DMS153 treated with DMSO at 0.1 percent for 48 hours (cell line): ENCODE data around the gene ST3GAL2.
A peak's percentile ranks its signal among the peaks of the same experiment; 100 is the strongest.
"Not testable (repeated sequence)": the region's sequence is repeated elsewhere in the genome, so short reads cannot be mapped to it uniquely, and the experiment has no call there.

Experiments used
- DNase-seq: peaks from one replicate; lab custom pipeline; 2025; ENCODE audit not compliant: unreplicated experiment; lab: John Stamatoyannopoulos, UW

ST3GAL2 gene

DNA sequence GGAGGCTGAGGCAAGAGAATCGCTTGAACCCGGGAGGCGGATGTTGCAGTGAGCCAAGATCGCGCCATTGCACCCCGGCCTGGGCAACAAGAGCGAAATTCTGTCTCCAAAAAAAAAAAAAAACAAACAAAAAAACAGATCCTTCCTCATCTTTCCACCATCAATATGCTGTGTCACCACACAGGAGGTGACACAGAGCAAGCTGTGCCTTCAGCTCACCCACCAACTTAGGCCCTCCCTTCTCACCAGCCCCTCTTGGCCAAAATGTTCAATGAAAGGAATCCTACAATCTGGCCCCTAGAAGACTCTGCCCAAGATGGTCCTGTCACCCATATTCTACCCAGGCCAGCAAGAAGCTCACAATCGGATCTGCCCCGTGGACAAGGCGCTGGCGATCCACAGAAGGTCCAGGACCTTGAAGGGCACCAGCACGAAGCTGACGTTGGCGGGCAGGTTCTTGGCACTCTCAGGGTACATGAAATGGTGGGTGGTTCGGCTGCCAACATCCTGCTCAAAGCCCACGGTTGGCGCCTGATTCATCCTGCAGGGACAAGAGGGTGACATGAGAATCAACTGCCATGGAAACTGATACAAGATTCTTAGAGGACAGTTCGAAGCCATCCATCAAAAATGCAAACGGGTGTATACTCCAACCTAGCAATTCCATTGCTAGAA lies 50.8 kb downstream of the ST3GAL2 start:
- DNase-seq = no peak

DNA sequence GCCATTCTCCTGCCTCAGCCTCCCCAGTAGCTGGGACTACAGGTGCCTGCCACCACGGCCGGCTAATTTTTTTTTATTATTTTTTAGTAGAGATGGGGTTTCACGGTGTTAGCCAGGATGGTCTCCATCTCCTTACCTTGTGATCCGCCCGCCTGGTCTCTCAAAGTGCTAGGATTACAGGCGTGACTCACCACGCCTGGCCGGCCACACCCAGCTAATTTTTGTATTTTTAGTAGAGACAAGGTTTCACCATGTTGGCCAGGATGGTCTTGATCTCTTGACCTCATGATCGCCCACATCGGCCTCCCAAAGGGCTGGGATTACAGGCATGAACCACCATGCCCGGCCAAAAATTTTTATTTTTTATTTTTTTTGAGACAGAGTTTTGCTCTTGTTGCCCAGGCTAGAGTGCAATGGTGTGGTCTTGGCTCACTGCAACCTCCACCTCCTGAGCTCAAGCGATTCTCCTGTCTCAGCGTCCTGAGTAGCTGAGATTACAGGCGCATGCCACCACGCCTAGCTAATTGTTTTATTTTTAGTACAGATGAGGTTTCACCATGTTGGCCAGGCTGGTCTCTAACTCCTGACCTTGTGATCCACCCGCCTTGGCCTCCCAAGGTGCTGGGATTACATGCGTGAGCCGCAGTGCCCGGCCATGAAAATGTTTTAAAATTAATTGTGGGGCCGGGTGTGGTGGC lies 52.5 kb downstream of the ST3GAL2 start:
- not testable (repeated sequence) for DNase-seq

DNA sequence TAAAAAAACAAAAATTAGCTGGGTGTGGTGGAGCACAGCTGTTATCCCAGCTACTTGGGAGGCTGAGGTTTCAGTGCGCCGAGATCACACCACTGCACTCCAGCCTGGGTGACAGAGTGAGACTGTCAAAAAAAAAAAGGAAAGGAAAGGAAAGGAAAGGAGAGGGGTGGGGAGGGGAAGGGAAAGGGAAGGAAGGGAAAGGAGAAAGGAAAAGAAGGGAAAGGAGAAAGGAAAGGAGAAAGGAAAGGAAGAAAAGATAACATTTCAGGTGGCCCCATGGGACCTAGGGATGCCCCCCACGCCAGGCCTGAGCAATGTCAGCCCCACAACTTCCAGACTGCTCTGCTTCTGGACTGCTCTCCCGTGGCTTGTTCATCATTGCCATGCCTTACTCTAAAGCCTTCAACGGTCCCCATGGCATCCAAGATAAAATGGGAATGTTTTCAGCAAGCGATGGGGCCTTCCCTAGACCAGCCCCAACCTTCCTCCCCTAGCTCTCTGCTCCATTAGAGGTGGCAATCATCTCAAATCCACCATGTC lies 55.4 kb downstream of the ST3GAL2 start:
- no peak for DNase-seq

DNA sequence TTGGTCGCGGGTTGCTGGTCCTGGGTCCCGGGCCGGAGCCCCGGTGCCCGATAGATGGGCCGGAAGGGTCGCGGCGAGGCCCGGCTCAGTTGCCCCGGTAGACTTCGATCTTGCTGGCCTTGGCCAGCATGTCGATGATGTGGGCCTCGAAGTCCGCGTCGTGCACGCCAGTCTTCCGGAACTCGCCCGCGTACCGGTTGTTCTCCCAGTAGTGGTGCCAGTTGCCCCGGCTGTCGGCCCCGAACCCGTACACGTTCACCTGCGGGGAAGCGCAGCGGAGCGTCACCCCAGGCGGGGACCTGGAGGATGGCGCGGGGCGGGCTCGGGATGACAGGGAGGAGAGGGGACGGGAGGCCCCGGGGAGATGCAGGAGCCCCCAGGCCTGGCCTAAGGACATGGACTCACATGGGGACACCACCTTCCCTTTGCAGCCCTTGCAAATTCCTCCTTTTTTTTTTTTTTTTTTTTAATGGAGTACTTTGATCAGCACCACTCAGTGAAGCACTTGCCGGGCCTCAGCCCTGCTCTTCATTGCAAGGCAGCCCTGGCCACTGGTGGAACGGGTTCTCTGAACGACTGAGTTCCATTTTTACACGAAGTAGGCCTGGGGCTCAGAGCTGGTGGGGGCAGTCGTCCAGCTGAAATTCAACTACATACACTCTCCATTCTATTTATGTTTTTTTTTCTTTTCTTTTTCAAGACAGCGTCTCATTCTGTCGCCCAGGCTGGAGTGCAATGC lies 57.1 kb downstream of the ST3GAL2 start:
- no peak for DNase-seq

DNA sequence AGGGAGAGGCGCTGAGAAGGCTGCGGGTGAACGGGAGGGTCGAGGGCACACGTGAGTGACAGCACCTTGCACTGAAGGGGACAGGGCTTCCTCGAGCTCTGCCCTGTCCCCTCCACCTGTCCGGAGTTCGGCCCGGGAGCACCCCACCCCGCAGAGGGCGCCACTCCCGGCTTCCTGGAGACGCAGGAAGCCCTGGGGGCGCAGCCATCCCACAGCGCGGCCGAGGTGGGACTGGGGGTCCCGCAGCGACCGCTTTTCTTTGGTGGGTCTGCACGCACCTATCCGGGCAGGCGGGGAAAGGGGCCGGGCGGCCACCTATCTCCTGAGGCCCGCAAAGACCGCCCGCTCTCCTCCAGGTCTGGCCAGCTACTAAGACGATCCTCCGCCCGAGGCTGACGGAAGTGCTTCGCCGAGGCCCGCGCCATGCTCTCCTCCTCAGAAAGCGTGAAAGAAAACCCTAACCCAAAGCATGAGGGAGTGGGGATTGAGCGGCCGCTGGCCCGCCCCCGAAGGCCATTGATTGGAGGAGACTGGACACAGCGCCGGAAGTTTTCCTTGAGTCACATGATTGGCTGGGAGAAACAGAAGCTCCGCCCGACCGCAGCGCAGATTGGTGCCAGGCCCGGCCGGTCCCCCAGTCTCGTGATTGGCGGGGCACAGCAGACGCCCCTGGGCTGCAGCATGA lies 57.8 kb downstream of the ST3GAL2 start:
- DNase-seq = peak; percentile 98

DNA sequence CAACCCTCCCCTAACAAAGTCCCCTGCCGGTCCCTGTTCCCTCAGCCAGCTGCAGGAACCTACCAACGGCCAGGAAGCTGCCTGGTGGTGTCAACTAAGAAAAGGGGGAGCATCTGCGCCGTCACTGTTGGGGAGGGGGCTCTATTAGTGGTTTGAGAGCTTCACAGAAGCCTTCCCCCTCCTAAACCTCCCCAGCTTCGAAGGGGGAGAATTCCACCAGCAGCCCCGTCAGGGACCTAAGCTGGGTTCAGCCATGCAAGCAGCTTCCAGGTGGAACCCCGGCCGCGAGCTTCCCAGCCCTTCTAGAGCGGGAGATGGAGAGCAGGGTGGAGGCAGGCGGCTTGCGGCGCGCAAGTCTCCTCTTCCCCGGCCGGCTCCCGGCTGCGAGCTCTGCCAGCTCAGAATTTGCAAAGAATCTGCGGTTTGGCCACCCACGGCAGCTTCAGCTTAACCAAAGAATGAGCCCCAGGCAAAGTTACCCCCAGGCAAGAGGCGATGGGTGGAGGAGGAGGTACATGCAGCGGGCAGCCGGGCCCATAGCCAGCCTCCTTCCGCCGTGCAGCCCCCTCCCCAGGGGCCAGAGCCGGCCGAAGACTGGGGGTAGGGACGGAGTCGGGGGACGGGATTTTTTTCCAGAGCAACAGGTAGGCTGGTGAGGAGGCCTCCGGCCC lies 58.5 kb downstream of the ST3GAL2 start:
- DNase-seq = peak; percentile 10

DNA sequence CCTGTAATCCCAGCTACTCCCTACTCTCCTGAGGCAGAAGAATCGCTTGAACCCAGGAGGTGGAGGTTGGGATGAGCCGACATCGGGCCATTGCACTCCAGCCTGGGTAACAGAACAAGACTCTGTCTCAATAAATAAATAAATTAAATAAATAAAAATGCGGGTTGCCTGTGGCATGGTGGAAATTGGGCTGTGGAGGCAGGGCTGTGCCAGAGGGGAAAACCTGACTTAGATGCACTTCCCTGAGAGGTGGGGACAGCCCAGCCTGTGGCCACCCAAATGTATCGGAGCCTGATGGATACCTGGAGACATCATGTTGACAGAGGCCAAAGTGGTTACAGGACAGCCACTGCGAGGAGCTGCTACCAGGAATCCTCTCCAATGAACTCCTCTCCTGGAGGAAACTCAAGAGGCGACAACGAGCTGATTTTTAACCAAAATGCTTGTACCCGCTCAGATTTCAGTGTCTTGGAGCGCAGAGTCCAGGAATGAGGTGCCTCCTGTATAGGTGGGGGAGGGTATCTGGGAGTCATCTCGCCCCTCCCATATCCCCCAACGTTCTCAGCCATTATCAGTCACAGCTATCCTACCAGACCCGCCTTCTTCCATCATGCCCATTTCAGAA lies 59.9 kb downstream of the ST3GAL2 start:
- DNase-seq = no peak

DNA sequence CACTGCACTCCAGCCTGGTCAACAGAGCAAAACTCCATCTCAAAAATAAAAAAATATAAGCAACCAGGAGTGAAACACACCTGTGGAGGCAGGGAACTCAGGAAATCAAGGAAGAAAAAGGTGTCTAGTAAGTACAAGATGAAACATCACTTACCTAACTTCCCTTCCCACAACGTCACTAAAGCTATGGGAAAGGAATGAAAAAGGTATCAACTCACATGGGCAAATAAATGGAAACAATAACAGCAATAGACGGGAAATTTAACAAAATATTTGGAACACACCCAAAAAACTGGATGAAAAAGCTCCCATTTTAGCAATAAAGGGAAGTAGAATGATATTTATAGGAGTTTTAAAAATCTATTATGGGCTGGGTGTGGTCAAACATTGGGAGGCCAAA lies 61.1 kb downstream of the ST3GAL2 start:
- no peak for DNase-seq

DNA sequence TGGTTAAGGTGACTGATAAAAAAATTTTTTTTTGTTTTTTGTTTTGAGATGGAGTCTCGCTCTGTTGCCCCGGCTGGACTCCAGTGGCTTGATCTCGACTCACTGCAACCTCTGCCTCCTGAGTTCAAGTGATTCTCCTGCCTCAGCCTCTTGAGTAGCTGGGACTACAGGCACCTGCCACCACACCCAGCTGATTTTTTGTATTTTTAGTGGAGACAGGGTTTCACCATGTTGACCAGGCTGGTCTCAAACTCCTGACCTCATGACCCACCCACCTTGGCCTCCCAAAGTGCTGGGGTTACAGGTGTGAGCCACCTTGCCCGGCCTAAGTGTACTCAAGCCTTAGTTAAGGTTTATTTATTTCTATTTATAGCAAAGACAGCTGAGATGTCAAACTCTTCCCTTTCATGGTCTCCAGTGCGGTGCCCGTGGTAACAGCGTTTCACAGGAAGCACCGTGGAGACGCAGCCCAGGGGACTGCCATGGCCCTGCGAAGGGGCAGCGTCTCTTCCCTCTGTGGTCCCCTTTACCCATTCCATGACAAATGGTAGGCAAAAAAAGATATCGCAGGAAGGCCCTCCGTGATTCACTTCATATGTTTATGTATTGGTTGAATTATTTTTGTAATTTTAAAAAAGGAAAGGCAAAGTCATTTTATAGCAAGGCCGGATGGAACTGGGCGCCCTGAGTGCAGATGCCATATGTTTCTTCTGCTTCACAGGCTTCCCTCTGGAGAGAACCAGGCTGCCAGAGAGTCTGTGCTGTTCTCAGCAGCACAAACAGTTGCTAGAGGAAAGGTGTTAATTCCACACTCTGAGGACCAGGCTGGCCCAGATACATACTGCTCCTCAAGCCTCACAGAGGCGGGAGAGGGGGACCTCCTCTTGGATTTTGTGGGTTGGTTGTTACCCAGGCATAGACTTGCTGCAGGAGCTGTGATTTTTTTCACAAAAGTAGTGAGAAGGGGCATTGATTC lies 63.0 kb downstream of the ST3GAL2 start:
- DNase-seq = no peak

DNA sequence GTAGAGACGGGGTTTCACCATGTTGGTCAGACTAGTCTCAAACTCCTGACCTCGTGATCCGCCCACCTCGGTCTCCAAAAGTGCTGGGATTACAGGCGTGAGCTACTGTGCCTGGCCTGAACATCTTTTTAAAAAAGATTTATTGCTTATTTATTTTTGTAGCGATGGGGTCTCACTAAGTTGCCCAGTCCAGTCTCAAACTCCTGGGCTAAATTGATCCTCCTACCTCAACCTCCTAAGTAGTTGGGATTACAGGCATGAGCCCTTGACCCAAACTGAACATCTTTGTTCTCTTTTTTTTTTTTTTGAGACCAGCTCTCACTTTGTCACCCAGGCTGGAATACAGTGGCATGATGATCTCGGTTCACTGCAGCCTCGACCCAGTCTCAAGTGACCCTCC lies 64.7 kb downstream of the ST3GAL2 start:
- no peak for DNase-seq

DNA sequence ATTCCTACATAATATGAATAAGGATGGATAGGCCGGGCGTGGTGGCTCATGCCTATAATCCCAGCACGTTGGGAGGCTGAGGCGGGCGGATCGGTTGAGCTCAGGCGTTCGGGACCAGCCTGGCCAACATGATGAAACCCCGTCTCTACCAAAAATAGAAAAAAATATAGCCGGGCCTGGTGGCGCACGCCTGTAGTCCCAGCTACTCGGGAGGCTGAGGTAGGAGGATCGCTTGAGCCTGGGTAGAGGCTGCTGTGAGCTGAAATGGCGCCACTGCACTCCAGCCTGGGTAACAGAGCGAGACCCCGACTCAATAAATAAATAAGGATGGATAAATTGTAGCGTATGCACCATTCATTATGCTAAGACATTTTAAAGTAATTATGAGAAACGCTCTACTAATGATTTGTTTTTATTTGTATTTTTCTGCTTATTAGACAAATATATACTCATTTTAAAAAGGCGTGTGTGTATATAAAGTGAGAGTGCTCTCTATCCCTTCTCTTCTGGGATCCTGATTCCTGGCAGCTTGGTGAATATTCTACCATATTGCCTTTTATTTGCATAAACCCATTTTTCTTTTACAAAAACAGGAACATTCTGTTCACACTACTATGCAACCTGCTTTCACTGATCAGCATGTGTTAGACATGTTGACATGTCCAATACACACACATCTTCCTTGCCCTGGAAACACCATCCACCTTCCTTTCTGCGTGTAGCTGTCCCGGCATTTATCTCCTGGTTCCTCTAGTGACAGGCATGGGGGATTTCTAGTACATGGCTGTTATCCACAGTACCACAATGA lies 65.8 kb downstream of the ST3GAL2 start:
- no peak for DNase-seq

DNA sequence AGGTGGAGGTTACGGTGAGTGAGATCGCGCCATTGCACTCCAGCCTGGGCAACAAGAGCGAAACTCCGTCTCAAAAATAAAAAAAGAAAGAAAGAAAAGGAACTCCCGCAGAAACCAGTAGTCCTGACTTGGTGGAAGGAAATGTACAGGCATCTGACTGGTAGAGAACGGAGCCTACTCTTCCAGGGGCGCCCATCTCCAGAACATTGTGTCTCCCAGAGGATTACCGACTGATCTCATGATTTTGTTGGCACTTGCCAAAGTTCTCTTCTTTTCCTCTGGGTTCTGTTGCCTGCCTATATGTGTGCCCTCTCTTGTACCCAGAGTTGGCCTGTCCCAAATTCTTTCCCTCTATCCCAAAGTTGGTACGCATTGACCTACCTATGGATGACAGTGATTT lies 68.0 kb downstream of the ST3GAL2 start:
- DNase-seq = no peak

DNA sequence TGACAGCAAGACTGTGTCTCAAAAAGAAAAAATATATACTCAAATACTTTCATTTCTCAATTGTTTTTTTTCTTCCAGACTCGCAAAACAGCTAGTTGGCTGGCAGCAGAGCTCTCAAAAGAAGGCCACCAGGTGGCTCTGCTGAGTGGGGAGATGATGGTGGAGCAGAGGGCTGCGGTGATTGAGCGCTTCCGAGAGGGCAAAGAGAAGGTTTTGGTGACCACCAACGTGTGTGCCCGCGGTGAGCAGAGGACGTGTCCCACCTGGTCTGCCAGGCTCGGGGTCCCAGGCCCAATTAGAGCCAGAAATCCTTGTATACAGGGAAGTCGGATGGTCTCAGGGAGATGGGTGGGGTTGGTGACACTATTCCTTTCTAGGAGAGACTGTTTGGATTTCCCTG lies 68.8 kb downstream of the ST3GAL2 start:
- not testable (repeated sequence) for DNase-seq

DNA sequence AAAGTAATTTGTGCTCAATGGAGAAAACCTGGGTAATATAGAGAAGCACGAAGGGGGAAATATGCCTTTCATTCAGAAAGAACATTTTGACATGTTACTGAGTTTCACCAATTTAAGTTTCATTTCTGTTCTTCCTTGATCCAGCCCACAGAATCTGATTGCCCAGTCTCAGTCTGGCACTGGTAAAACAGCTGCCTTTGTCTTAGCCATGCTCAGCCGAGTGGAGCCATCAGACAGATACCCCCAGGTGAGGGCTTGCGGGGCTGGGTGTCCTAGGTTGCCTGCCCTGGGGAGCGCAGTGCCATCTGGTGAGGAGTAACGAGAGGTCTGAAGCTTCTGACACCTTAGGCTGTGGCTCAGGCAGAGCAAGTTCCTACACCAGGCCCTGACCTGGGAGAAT lies 74.5 kb downstream of the ST3GAL2 start:
- DNase-seq = no peak

DNA sequence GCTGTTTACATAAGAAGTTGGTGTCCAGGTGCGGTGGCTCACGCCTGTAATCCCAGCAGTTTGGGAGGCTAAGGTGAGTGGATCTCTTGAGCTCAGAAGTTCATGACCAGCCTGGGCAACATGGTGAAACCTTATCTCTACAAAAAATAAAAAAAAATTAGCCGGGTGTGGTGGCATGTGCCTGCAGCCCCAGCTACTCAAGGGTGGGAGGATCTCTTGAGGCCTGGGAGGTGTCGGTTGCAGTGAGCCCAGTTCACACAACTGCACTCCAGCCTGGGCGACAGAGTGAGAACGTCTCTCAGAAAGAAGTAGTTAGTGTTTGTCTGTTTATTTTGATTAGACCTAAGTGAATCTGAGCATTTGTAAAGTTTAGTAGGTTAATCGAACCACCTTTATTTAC lies 79.3 kb downstream of the ST3GAL2 start:
- no peak for DNase-seq

DNA sequence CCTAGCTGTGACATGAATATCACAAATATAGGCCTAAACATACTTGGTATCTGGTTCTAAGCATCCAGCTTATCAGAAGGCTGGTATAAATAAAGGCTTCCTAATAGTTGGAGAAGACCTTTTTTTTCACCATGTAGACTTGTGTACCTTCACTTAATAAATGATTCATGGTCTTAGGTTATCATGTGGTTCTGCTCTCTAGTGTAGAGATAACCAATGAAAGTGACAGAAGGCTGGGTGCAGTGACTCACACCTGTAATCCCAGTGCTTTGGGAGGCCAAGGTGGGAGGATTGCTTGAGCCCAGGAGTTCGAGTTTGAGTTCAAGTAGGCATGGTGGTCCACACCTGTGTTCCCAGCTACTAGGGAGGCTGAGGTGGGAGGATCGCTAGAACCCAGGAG lies 89.1 kb downstream of the ST3GAL2 start:
- no peak for DNase-seq

DNA sequence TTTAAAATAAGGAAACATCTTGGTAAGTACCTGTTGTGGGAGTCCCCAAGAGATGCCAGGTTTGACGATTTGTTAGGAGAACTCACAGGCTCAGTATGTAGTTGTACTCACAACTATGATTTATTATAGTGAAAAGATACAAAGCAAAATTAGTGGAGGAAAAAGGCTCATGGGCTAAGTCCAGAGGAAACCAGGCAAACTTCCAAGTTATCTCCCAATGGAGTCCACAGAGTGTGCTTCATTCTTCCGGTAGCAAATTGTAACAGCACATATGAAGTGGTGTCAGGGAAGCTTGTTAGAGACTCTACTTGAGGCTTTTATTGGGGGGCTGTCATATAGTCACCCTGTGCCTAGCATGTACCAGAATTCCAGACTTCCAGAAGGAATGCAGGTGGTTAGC lies 89.9 kb downstream of the ST3GAL2 start:
- DNase-seq = no peak

DNA sequence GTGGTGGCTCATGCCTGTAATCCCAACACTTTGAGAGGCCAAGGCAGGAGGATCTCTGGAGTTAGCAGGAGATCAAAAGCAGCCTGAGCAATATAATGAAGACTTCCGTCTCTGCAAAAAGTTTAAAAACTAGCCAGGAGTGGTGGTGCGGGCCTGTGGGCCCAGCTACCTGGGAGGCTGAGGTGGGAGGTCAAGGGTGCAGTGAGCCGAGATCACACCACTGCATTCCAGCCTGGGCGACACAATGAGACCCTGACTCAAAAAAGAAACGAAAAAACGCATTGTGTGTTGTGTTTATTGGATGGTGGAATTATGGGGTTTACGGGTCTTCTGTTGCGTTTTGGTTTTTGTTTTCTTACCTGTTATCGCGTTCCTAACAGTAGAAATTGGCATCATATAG lies 93.1 kb downstream of the ST3GAL2 start:
- no peak for DNase-seq
